IPS-11a (cell line): Measurements from ENCODE around the gene C19orf81.
"Not testable (repeated sequence)": the region's sequence is repeated elsewhere in the genome, so short reads cannot be mapped to it uniquely, and the experiment has no call there.

Source experiments
- H3K4me3 ChIP-seq: one replicate; pipeline ENCODE4 v1.5.1; 2013; ENCODE audit warnings: low read depth, low read length, control low read depth

The C19orf81 gene

DNA sequence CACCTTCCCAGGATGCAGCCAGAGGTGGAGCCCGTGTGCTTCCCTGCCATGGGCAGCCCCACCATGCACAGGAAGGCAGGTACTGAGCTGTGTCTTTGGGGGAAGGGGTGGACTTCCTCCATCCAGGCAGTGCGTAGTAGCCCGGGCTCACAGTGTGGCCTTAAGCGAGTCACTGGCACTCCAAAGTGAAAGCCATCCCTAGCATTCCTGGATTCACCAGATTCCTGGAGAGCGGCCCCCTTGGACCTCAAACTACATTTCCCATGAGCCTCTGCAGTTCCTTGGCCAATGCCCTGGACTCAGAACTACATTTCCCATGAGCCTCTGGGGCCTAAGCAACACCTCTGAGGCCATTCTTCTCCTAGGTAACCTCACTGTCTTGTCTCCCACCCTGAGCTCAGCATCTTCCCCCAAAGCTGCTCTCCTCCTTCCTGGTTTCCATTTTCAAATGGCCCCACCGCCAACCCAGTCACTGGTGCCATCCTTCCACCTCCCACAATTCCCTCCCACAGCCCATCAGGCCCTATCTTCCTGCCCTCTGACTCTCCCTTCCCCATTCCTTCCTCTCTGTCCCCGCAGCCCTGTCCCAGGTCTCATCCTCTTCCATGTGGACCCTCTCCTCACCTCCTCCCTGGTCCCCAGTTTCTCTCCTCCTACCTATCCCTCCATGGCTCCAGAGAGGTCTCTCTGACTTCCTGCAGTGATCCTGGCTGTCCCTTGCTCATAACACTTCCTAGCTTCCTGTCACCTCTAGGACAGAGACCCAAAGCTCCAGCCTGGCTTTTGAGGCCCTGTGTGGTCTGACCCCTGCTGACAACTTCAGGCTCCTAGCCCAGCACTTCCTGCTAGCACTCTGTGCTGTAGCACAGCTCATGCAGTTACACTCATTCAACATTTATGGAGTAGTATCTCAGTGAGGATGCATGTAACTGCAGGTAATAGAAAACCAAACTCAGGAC is at the start of gene C19orf81:
Gene C19orf81, plus strand, starts transcription at position 13 of the 959 bp plus-strand sequence. Its CDS starts 0 bp downstream, at position 13.
- no peak within 1 kb of the TSS for H3K4me3 ChIP-seq

DNA sequence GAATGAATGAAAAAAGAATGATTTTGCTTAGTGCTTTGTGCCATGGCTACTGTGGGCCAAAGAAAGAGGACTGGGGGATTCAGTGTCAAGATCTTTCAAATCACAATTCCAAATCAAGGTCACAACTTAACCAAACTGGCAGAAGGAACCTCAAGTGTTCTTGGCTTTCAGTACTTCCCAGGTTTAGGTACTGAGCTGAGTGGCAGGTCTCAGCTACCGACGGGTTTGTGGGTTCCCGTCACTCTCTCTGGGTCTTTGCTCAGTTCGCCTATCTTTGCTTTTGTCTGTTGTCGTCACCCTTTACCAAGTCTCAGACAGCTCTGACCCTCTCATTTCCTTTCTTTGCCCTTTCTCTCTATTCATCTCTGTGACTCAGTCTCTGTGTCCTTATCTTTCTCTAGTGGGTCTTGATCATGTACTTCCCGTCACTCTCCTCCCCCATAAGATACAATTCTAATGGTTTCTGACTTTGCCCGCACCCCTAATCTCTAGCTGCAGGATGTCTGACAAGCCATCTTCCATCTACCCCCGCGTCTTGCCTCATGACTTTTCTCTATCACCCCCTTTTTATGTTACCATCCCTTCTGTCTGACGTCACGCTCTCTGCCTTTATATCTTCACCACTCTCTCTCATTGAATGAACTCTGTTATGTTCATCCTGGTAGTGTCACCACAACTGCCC is 47.7 kb upstream of the C19orf81 start:
- no peak overlapping the region for H3K4me3 ChIP-seq

DNA sequence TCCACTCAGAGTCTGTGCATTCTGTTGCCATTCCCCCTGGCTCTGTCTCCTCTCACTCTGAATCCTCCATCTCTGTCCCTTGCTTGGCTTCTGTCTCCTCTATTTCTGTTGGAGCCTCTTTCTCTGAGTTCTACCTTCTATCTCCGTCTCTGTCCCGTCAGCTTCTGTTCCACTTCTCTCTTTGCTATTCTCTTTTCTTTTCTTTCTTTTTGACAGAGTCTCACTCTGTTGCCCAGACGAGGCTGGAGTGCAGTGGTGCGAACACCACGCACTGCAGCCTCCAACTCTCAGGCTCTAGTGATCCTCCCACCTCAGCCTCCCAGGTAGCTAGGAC is 47.2 kb upstream of the C19orf81 start:
- no peak overlapping the region for H3K4me3 ChIP-seq

DNA sequence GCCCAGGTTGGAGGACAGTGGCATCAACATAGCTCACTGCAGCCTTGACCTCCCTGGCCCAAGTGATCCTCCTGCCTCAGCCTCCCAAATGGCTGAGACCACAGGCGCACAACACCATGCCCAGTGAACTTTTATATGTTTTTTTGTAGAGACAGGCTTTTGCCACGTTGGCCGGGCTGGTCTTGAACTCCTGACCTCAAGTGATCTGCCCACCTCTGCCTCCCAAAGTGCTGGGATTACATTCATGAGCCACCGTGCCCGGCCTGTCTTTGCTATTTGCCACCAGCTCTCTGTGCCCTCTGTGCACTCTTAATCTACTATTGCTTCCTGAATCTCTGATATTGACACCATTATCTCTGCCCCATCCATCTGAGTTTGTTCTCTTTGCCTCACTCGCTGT is 46.7 kb upstream of the C19orf81 start:
- H3K4me3 ChIP-seq, result no peak overlapping the region

DNA sequence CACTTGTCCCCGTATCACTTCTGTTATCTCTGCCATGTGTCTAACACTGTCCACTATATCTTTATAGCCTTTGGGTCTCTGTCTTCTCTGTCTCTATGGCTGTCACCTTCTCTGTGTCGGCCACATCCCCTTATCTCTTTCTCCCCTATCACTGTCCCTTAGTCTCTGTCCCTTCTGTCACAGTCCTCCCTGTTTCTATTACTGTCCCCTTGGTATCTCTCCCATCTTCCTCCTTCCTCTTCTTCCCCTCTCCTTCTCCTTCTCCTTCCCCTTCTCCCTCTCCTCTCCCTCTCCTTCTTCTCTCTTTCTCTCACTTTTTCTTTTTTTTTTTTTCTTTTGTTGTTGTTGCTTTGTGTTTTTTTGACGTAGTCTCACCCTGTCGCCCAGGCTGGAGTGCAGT is 46.3 kb upstream of the C19orf81 start:
- no peak overlapping the region for H3K4me3 ChIP-seq

DNA sequence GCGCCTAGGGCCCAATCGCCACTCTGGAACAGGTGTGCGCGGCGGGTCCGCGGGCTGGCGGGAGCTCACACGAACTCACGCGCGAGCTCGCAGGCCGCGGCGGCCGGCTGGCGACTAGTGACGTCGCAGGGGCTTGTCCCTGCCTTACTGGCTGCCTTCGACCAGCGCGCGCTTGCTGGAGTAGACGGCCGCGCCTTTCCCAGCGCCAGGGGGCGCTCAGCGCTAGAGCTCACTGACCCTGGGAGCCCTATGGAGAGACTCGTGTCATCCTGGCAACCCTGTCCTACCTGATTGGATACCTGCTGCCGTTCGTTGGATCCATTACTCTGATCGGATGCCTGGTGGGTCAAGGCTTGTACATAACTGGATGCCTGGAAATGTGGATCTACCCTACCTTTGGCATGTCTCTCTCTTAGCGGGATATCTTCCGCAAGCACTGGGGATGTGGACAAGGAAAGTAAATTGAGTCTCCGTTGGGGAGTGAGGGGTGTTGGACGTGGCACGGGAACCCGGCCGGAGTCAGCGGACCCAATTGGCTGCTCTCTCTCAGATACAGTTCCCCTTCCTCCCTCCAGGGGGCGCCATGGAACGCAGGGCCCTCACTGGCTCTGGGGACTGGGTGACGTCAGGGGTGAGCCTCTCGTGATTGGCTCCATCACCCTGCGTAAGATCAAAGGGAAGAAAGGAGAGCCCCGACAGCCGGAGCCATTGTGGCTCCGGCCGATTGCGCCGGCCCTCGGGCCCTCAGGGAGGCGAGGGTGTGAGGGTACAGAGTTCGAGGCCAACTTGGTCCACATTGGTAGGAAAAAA is 44.8 kb upstream of the C19orf81 start:
- not testable (repeated sequence) for H3K4me3 ChIP-seq

DNA sequence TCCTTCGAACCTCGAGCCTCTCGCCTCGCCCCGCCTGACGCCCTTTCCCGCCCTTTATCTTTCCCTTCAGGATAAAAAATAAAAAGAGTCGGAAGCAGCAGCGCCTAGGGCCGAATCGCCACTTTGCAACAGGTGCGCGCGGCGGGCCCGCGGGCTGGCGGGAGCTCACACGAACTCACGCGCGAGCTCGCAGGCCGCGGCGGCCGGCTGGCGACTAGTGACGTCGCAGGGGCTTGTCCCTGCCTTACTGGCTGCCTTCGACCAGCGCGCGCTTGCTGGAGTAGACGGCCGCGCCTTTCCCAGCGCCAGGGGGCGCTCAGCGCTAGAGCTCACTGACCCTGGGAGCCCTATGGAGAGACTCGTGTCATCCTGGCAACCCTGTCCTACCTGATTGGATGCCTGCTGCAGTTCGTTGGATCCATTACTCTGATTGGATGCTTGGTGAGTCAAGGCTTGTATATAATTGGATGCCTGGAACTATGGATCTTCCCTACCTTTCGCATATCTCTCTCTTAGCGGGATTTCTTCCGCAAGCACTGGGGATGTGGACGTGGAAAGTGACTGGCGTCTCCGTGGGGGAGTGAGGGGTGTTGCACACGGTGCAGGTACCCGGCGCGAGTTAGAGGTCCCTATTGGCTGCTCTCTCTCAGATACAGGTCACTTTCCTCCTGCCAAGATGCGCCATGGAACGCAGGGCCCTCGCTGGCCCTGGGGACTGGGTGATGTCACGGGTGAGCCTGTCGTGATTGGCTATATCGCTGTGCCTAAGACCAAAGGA is 43.0 kb upstream of the C19orf81 start:
- H3K4me3 ChIP-seq, result not testable (repeated sequence)

DNA sequence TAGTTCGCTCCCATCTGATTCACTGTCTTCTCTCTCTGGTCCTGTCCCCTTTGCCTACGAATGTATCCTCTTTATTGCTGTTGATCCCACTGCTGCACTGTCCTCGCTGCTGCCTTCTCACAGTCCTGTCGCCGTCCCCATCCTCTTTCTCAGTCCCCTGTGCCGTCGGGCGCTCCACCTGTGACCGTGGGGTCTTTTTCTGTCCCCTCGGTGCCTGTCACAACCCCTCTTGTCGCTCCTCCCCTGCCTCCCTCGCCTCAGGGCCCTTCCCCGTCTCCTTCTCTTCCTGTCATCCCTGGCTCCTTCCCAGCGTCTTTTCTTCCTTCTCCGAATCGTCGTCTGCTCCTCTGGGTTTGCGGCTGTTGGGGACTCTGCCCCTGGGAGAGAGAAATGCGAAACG is 41.9 kb upstream of the C19orf81 start:
- no peak overlapping the region for H3K4me3 ChIP-seq

DNA sequence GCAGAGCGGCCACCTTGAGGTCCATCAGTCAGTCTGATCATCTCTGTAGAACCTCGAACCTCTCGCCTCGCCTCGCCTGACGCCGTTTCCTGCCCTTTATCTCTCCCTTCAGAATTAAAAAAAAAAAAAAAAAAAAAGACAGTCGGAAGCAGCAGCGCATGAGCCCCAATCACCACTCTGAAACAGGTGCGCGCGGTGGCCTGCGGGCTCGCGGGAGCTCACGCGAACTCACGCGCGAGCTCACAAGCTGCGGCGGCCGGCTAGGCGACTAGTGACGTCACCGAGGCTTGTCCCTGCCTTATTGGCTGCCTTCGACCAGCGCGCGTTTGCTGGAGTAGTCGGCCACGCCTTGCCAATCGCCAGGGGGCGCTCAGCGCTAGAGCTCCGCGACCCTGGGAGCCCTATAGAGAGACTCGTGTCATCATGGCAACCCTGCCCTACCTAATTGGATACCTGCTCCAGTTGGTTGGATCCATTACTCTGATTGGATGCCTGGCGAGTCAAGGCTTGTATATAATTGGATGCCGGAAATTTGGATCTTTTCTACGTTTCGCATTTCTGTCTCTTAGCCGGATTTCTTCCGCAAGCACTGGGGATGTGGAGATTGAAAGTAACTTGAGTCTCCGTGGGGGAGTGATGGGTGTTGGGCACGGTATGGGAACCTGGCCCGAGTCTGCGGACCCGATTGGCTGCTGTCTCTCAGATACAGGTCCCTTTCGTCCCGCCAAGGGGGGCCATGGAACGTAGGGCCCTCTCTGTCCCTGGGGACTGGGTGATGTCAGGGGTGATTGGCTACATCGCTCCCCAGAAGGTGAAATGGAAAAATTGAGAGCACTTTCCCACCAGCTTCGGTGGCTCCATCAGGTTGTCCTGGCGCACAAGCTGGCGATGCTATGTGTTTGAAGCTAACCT is 41.1 kb upstream of the C19orf81 start:
- H3K4me3 ChIP-seq, result no peak overlapping the region

DNA sequence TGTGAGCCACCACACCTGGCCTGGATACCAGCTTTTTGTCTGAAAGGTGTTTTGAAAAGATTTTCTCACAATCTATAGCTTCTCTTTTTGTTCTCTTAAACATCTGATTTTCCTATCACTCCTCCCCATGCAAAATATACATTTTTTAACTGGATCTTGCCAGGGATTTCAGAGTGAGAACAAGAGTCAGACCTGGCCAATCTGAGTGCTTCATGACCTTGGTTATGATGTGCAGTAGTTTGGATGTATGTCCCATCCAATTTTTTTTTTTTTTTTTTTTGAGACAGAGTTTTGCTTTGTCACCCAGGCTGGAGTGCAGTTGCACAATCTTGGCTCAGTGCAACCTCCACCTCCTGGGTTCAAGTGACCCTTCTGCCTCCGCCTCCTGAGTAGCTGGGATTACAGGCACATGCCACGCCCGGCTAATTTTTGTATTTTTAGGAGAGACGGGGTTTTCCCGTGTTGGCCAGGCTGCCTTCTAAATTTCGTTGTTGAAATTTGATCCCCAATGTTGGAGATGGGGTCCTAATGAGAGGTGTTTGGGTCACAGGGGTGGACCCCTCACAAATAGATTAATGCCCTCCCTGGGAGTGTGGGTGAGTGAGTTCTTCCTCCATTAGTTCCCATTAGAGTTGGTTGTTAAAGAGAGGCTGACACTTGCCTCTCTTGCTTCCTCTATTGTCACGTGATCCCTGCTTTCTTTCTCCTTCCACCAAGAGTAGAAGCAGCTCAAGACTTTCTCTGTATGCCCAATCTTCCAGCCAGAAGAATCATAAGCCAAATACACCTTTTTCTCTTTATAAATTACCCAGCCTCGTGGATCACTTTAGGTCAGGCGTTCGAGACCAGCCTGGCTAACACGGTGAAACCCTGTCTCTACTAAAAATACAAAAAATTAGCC is 36.5 kb upstream of the C19orf81 start:
- H3K4me3 ChIP-seq, result not testable (repeated sequence)

DNA sequence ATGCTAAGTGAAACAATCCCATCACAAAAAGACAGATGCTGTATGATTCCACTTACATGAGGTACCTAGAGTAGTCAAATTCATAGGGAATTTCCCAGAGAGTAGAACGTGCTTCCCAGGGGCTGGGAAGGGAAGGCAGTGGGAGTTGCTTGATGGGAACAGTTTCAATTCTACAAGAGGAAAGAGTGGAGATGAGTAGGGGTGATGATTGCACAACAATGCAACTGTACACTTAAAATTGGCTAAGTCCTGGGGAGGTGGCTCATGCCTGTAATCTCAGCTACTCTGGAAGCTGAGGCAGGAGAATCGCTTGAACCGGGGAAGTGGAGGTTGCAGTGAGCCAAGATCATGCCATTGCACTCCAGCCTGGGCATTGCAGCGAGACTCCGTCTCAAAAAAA is 30.9 kb upstream of the C19orf81 start:
- not testable (repeated sequence) for H3K4me3 ChIP-seq

DNA sequence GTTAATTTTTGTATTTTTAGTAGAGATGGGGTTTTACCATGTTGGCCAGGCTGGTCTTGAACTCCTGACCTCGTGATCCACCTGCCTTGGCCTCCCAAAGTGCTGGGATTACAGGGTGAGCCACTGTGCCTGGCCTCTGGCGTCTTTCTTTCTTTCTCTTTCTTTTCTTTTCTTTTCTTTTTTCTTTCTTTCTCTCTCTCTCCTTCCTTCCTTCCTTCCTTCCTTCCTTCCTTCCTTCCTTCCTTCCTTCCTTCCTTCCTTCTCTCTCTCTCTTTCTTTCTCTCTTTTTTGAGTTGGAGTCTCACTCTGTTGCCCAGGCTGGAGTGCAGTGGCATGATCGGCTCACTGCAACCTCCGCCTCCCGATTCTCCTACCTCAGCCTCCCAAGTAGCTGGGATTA is 30.1 kb upstream of the C19orf81 start:
- not testable (repeated sequence) for H3K4me3 ChIP-seq

DNA sequence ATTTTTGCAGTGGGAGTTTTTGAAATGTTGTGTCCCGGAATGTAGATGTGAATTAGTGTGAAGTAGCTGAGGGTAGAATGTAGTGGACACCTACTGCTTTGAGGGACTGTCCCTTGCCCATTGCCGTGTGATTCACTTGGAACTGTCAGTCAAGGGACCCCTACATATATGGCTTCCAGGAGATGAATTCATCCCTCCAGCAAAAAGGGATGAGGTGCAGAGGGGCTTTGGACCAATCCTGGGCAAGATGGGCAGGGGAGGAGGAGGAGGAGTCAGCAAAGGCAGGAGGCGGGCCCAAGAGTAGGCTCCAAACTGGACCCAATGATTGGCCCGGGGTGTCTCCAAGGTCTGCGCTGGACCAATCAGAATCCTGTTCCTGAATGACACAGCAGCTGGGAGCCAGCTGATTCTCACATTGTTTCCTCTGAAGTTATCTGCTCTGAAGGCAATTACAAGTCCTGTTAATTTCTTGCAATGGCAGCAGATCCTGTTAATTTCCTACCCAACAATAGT is 28.8 kb upstream of the C19orf81 start:
- not testable (repeated sequence) for H3K4me3 ChIP-seq

DNA sequence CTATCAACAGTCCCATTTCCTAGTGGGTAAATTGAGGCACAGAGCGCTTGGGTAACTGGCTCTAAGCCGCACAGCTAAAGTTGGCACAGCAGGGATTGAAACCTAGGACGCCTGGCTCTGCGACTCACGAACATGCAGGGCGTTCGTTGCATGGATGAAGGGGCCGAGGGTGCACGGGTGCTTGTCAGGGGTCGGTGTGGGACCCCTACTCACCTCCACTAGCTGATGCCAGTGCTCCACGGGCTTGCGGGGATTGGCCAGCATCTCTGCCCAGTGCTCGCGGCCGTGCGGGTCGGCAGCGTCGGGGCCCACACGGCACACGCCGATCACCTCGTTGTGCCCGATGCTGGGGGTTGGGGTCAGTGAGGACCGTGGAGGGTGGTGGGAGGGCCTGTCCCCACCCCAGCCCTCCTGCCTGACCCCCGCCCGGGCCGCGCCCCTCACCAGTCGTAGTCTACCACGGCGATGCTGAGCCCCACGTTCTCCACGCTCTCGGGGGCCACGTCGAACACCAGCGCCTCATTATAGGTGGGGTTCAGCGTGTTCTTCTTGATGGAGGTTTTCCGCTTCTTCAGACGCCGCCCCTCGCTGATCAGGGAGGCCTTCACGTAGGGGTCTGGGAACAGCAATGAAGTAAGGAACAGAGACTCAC is 24.2 kb upstream of the C19orf81 start:
- H3K4me3 ChIP-seq, result no peak overlapping the region

DNA sequence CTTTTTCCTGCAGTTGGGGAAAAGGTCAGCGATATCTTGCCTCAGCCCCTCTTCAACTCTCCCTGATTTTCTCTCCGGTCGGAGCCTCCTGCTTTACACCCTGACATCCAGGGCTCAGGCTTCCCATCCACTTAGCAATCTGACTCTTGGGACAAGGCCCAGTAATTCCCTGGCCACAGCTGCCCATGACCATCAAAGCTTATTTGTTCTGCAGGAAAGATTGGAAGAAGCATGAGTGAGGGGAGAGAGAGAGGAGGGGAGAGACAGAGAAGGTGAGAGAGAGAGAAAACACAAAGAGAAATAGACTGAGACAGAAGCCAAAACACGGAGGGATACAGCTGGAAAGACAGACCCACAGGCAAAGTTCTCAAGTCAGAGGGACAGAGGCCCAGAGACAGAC is 23.2 kb upstream of the C19orf81 start:
- no peak overlapping the region for H3K4me3 ChIP-seq

DNA sequence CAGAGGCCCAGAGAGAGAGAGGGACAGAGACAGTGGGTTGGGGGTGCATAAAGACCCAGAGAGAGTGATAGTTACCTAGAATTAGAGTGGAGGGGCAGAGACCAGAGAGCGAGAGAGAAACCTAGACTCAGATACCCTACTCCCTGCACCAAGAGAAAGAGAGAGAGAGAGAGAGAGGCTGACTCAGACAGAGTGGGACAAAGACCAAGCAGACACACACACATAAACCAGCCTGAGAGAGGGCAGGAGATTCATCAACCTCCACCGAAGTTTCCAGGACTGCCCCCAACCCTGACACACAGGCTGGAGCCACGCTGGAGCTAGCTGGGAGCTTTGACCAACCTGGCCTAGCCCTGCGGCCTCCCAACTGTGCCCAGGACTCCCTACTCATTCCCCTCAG is 22.4 kb upstream of the C19orf81 start:
- no peak overlapping the region for H3K4me3 ChIP-seq

DNA sequence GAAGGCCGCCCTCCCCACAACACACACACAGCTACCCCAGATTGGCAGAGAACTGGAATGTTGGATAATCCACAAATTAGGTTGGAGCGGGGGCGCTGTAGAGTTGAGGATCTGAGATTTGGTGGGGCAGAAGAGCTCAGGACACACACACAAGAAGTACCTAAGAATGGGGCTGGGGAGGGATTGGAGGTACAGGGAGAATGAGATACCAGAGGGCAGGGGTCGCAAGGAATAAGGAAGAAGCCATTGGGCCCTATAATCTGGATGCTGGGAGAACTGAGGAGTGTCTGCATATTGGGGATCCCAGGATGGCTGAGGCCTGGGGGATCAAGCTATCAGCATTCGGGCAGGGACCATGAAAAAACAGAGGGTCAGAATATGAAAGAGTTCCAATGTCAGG is 21.1 kb upstream of the C19orf81 start:
- no peak overlapping the region for H3K4me3 ChIP-seq

DNA sequence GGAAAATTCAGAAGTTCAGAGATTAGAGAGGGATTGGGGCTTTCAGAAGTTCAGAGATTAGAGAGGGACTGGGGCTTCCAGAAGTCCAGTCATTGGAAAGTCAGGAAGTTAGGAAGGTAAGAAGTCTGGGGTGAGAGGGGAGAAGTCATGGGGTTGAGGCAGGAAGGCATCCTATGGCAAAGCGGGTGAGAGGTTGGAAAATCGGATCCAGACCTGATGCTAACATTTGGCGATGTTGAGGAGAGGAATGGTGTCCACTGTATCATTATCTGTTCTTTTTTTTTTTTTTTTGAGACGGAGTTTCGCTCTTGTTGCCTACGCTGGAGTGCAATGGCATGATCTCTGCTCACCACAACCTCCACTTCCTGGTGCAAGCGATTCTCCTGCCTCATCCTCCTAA is 20.7 kb upstream of the C19orf81 start:
- H3K4me3 ChIP-seq, result no peak overlapping the region
